SK-N-SH (cell line): ENCODE results near the gene FAM177B. TPM values are rescaled to one million over a fixed set of nuclear protein-coding genes. Genes with fewer than 3 reads are reported as not detected.

Source experiments
- CTCF ChIA-PET: fragments of 300-600, 350-600 bp; formaldehyde crosslinking; extraction: SDS; loops from one replicate; lab custom pipeline; 2021; lab: Yijun Ruan, JAX
- POLR2A ChIA-PET: fragments of 350-600 bp; sonication (Branson Sonifier 250); formaldehyde crosslinking; extraction: SDS; loops from one replicate; lab custom pipeline; 2020; ENCODE audit warnings: antibody characterized with exemption, inconsistent platforms; lab: Yijun Ruan, JAX
- DNase-seq: peaks from one replicate; pipeline ENCODE4 v3.0.0; 2012
- H2AFZ ChIP-seq: fragments of 200-600 bp; sonication (generic); 2 replicates; pipeline ENCODE4 v1.8.1; 2016; ENCODE audit warnings: antibody characterized with exemption, mild to moderate bottlenecking, low read depth
- H3F3A ChIP-seq: fragments of 200-600 bp; sonication (generic); replicated peaks from 2 replicates; pipeline ENCODE3; 2016; ENCODE audit warnings: antibody characterized with exemption, mild to moderate bottlenecking; ENCODE audit not compliant: insufficient read depth
- H3K27ac ChIP-seq, 2 experiments: fragments of 200-500 bp in 1 of 2; fragments of 200-600 bp in 1 of 2; sonication (Bioruptor generic) in 1 of 2; sonication (generic), shearing (Covaris generic) in 1 of 2; 2 replicates each; pipeline versions ENCODE4 v1.5.1 to v1.6.1; 2014 to 2016; ENCODE audit warnings: low read depth in 2 of 2, inconsistent platforms in 1 of 2, low read length in 1 of 2, mild to moderate bottlenecking in 1 of 2, mixed read lengths in 1 of 2
- H3K27me3 ChIP-seq: fragments of 200-600 bp; sonication (generic), shearing (Covaris generic); 2 replicates; pipeline ENCODE4 v1.6.1; 2016; ENCODE audit warnings: mixed run types; ENCODE audit not compliant: insufficient read depth
- H3K36me3 ChIP-seq, 2 experiments: fragments of 200-500 bp in 1 of 2; fragments of 200-600 bp in 1 of 2; sonication (Bioruptor generic) in 1 of 2; sonication (generic) in 1 of 2; replicated peaks in 1 of 2; 2 replicates each; pipeline versions ENCODE3 to v1.5.1; 2014 to 2016; ENCODE audit warnings: low read length in 1 of 2, mild to moderate bottlenecking in 1 of 2; ENCODE audit not compliant: insufficient read depth in 2 of 2, control insufficient read depth in 1 of 2
- H3K4me1 ChIP-seq, 2 experiments: fragments of 200-500 bp in 1 of 2; fragments of 200-600 bp in 1 of 2; sonication (Bioruptor generic) in 1 of 2; sonication (generic), shearing (Covaris generic) in 1 of 2; 2 replicates each; pipeline versions ENCODE4 v1.5.1 to v1.6.1; 2014 to 2016; ENCODE audit warnings: low read depth in 1 of 2, low read length in 1 of 2, mixed run types in 1 of 2; ENCODE audit not compliant: insufficient read depth in 2 of 2, control insufficient read depth in 1 of 2
- H3K4me2 ChIP-seq: fragments of 200-600 bp; sonication (generic), shearing (Covaris generic); 2 replicates; pipeline ENCODE4 v1.6.1; 2017; ENCODE audit warnings: mixed run types
- H3K4me3 ChIP-seq, 2 experiments: fragments of 200-500 bp in 1 of 2; fragments of 200-600 bp in 1 of 2; sonication (Bioruptor generic) in 1 of 2; sonication (generic), shearing (Covaris generic) in 1 of 2; 2 replicates each; pipeline versions ENCODE4 v1.5.1 to v1.8.1; 2014 to 2016; ENCODE audit warnings: low read depth in 2 of 2, inconsistent platforms in 1 of 2, low read length in 1 of 2, mild to moderate bottlenecking in 1 of 2, mixed read lengths in 1 of 2, moderate library complexity in 1 of 2
- H3K79me2 ChIP-seq: fragments of 200-600 bp; sonication (generic); 2 replicates; pipeline ENCODE4 v1.8.1; 2017; ENCODE audit warnings: mild to moderate bottlenecking; ENCODE audit not compliant: insufficient read depth
- H3K9ac ChIP-seq: fragments of 200-600 bp; sonication (generic); 2 replicates; pipeline ENCODE4 v1.6.1; 2017; ENCODE audit warnings: mixed run types
- H3K9me2 ChIP-seq: fragments of 200-600 bp; sonication (generic); 2 replicates; pipeline ENCODE4 v1.6.1; 2017; ENCODE audit warnings: mixed run types
- H3K9me3 ChIP-seq: fragments of 200-600 bp; sonication (generic); 2 replicates; pipeline ENCODE4 v1.6.1; 2017; ENCODE audit warnings: mixed run types, mild to moderate bottlenecking, moderate library complexity
- H4K20me1 ChIP-seq: fragments of 200-600 bp; sonication (generic); 2 replicates; pipeline ENCODE4 v1.6.1; 2017; ENCODE audit warnings: mild to moderate bottlenecking, mixed run types; ENCODE audit not compliant: insufficient read depth
- CHD2 ChIP-seq: fragments of 150-350 bp; IDR thresholded peaks from 2 replicates; pipeline ENCODE4 v1.6.1; 2018; ENCODE audit warnings: low read length; ENCODE audit not compliant: partially characterized antibody
- EP300 ChIP-seq, 2 experiments: IDR thresholded peaks; 2 replicates each; pipeline versions ENCODE4 v1.4.0 to v1.6.1; 2012; ENCODE audit warnings: borderline replicate concordance in 1 of 2, low read depth in 1 of 2, low read length in 1 of 2
- EZH2phosphoT487 ChIP-seq: fragments of 200-600 bp; sonication (generic); IDR thresholded peaks from 2 replicates; pipeline ENCODE4 v1.6.1; 2017; ENCODE audit warnings: low read depth, mixed run types, mild to moderate bottlenecking, antibody characterized with exemption, moderate library complexity, borderline replicate concordance
- FOSL2 ChIP-seq: IDR thresholded peaks from 2 replicates; pipeline ENCODE4 v1.4.0; 2012; ENCODE audit warnings: low read depth, mild to moderate bottlenecking, moderate library complexity, borderline replicate concordance
- FOXJ3 ChIP-seq: sonication (generic); formaldehyde crosslinking; IDR thresholded peaks from 2 replicates; pipeline ENCODE4 v1.5.1; 2020; ENCODE audit warnings: mild to moderate bottlenecking, missing genetic modification reagents
- FOXM1 ChIP-seq: IDR thresholded peaks from 2 replicates; pipeline ENCODE4 v1.4.0; 2012; ENCODE audit warnings: low read depth, mild to moderate bottlenecking
- GABPA ChIP-seq: IDR thresholded peaks from 2 replicates; pipeline ENCODE4 v1.4.0; 2012; ENCODE audit warnings: low read depth, mild to moderate bottlenecking
- GATA2 ChIP-seq: sonication (generic); formaldehyde crosslinking; IDR thresholded peaks from 2 replicates; pipeline ENCODE4 v1.5.0; 2020; ENCODE audit warnings: mild to moderate bottlenecking, missing genetic modification reagents
- JUND ChIP-seq: IDR thresholded peaks from 2 replicates; pipeline ENCODE4 v1.4.0; 2012
- MEF2A ChIP-seq: IDR thresholded peaks from 2 replicates; pipeline ENCODE4 v1.4.0; 2012; ENCODE audit warnings: low read depth, borderline replicate concordance
- MXI1 ChIP-seq: IDR thresholded peaks from 2 replicates; pipeline ENCODE4 v1.6.1; 2012; ENCODE audit warnings: mild to moderate bottlenecking, low read depth, low read length, improper control_type of control experiment
- NFIC ChIP-seq: IDR thresholded peaks from 2 replicates; pipeline ENCODE4 v1.4.0; 2012; ENCODE audit warnings: borderline replicate concordance
- NRF1 ChIP-seq: IDR thresholded peaks from 2 replicates; pipeline ENCODE4 v1.6.1; 2012; ENCODE audit warnings: low read depth, mild to moderate bottlenecking, low read length
- RAD21 ChIP-seq: IDR thresholded peaks from 2 replicates; pipeline ENCODE4 v1.6.1; 2012; ENCODE audit warnings: mild to moderate bottlenecking, low read length
- RCOR1 ChIP-seq: fragments of 150-350 bp; IDR thresholded peaks from 2 replicates; pipeline ENCODE4 v1.6.1; 2017; ENCODE audit warnings: antibody characterized with exemption, low read length
- RXRA ChIP-seq: IDR thresholded peaks from 2 replicates; pipeline ENCODE4 v1.4.0; 2012; ENCODE audit warnings: low read depth, mild to moderate bottlenecking, borderline replicate concordance
- SMC3 ChIP-seq: IDR thresholded peaks from 2 replicates; pipeline ENCODE4 v1.6.1; 2012; ENCODE audit warnings: low read depth, low read length, improper control_type of control experiment
- TAF1 ChIP-seq: IDR thresholded peaks from 2 replicates; pipeline ENCODE4 v1.6.1; 2012; ENCODE audit warnings: low read depth, mild to moderate bottlenecking, low read length, moderate library complexity, borderline replicate concordance
- TCF12 ChIP-seq: IDR thresholded peaks from 2 replicates; pipeline ENCODE4 v1.4.0; 2012
- TEAD4 ChIP-seq: IDR thresholded peaks from 2 replicates; pipeline ENCODE4 v1.4.0; 2012; ENCODE audit warnings: mild to moderate bottlenecking, borderline replicate concordance; ENCODE audit not compliant: insufficient read depth
- YY1 ChIP-seq: IDR thresholded peaks from 2 replicates; pipeline ENCODE4 v1.4.0; 2012; ENCODE audit warnings: low read depth, mild to moderate bottlenecking
- WGBS: methylation state at CpG from one replicate; pipeline ENCODE4 v1.1.6; 2017; ENCODE audit warnings: low lambda C conversion rate; 5-methylcytosine and 5-hydroxymethylcytosine counted together
- polyA plus RNA-seq, 3 experiments: library from polyadenylated mRNA; depleted of rRNA; stranded (reverse); fragments of >200 nt; gene quantifications; 2 replicates each; pipeline ENCODE4 v1.2.3, GENCODE V29; 2012
- TF ChIP-seq, protein P1 (sequence below): IDR thresholded peaks from 2 replicates; pipeline ENCODE4 v1.4.0; 2012; ENCODE audit warnings: low read depth, borderline replicate concordance
- TF ChIP-seq, protein P2 (sequence below): fragments of 200-600 bp; sonication (generic); IDR thresholded peaks from 2 replicates; pipeline ENCODE4 v1.6.1; 2017; ENCODE audit warnings: antibody characterized with exemption, mild to moderate bottlenecking, moderate library complexity
- TF ChIP-seq, protein P3 (sequence below): IDR thresholded peaks from 2 replicates; pipeline ENCODE4; 2012
- TF ChIP-seq, protein P4 (sequence below): IDR thresholded peaks from 2 replicates; pipeline ENCODE4 v1.4.0; 2012; ENCODE audit warnings: low read depth, borderline replicate concordance
- TF ChIP-seq, protein P5 (sequence below): fragments of 150-350 bp; IDR thresholded peaks from 2 replicates; pipeline ENCODE4 v1.6.1; 2017; ENCODE audit warnings: antibody characterized with exemption, low read length, low read depth, borderline replicate concordance
- TF ChIP-seq, protein P6 (sequence below): IDR thresholded peaks from 2 replicates; pipeline ENCODE4 v1.4.0; 2012; ENCODE audit warnings: low read depth

The FAM177B gene
- polyA plus RNA-seq, 1 of the 3 experiments (the other 2 are of a cell fraction) = not detected

DNA sequence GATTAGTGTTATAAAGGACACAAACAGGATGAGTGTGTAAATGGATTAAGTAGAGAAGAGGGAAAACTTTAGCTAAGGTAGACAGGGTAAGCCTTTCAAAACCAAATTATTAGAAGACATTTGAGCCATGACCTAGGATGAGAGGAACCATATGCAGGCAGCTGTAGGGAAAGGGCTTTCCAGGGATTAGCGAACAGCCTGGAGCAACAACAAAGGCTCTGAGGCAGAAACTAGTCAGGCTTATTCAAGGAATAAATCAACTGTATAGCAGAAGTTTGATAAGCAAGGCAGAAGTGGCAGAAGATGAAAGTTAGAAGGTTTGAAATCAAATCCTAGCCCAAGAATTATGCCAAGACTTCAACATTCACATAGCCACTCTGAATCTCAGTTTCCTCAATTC lies 46.0 kb upstream of the FAM177B start:
- H3K79me2 ChIP-seq = peaks cover 21% of the 10 kb centered on the region
- POLR2A ChIA-PET = no interaction called here
- WGBS = 96% methylated on average over 1 of the region's 1 CpG

DNA sequence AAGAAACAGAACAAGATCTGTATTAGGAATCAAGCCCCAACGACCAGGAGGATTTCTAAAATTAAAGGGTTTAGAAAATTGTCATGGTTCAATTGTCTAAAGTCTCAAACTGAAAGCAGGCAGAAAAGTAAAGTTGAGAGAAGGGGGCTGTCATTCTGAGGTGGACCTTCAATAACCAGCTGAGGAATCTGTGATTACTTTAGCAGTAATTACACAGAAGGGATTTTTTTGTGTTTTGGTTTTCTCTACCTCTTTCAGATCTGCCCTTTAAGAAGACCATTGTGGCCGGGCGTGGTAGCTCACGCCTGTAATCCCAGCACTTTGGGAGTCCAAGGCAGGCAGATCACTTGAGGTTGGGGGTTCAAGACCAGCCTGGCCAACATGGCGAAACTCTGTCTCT lies 42.1 kb upstream of the FAM177B start:
- 90% methylated on average over 5 of the region's 5 CpGs for WGBS
- no peak overlapping the region for H3K27ac ChIP-seq
- no peak for TF ChIP-seq TAF1
- TF ChIP-seq RAD21 = no peak
- no peak for TF ChIP-seq CHD2
- TF ChIP-seq NFIC = no peak
- no peak for TF ChIP-seq YY1
- TF ChIP-seq FOXM1 = no peak
- TF ChIP-seq, protein P1, sequence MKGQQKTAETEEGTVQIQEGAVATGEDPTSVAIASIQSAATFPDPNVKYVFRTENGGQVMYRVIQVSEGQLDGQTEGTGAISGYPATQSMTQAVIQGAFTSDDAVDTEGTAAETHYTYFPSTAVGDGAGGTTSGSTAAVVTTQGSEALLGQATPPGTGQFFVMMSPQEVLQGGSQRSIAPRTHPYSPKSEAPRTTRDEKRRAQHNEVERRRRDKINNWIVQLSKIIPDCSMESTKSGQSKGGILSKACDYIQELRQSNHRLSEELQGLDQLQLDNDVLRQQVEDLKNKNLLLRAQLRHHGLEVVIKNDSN = no peak
- no peak for TF ChIP-seq MEF2A
- TF ChIP-seq, protein P2, sequence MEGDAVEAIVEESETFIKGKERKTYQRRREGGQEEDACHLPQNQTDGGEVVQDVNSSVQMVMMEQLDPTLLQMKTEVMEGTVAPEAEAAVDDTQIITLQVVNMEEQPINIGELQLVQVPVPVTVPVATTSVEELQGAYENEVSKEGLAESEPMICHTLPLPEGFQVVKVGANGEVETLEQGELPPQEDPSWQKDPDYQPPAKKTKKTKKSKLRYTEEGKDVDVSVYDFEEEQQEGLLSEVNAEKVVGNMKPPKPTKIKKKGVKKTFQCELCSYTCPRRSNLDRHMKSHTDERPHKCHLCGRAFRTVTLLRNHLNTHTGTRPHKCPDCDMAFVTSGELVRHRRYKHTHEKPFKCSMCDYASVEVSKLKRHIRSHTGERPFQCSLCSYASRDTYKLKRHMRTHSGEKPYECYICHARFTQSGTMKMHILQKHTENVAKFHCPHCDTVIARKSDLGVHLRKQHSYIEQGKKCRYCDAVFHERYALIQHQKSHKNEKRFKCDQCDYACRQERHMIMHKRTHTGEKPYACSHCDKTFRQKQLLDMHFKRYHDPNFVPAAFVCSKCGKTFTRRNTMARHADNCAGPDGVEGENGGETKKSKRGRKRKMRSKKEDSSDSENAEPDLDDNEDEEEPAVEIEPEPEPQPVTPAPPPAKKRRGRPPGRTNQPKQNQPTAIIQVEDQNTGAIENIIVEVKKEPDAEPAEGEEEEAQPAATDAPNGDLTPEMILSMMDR = no peak
- no peak for TF ChIP-seq RXRA
- no peak for TF ChIP-seq TCF12
- TF ChIP-seq, protein P3, sequence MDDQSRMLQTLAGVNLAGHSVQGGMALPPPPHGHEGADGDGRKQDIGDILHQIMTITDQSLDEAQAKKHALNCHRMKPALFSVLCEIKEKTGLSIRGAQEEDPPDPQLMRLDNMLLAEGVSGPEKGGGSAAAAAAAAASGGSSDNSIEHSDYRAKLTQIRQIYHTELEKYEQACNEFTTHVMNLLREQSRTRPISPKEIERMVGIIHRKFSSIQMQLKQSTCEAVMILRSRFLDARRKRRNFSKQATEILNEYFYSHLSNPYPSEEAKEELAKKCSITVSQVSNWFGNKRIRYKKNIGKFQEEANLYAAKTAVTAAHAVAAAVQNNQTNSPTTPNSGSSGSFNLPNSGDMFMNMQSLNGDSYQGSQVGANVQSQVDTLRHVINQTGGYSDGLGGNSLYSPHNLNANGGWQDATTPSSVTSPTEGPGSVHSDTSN = no peak
- TF ChIP-seq, protein P4, sequence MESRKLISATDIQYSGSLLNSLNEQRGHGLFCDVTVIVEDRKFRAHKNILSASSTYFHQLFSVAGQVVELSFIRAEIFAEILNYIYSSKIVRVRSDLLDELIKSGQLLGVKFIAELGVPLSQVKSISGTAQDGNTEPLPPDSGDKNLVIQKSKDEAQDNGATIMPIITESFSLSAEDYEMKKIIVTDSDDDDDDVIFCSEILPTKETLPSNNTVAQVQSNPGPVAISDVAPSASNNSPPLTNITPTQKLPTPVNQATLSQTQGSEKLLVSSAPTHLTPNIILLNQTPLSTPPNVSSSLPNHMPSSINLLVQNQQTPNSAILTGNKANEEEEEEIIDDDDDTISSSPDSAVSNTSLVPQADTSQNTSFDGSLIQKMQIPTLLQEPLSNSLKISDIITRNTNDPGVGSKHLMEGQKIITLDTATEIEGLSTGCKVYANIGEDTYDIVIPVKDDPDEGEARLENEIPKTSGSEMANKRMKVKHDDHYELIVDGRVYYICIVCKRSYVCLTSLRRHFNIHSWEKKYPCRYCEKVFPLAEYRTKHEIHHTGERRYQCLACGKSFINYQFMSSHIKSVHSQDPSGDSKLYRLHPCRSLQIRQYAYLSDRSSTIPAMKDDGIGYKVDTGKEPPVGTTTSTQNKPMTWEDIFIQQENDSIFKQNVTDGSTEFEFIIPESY = no peak
- TF ChIP-seq SMC3 = no peak
- no peak for TF ChIP-seq JUND

More for the DNA sequence above, 46.0 kb upstream of the FAM177B start:
- no peak for DNase-seq
- Histone ChIP-seq H3K4me3 (no peak overlapping the region), H3F3A (peaks cover 8% of the 10 kb centered on the region), H3K36me3 (peaks cover 50 to 59% of the 10 kb centered on the region in 2 experiments), H3K27me3 (no peaks in the 10 kb centered on the region), H3K9ac (no peak overlapping the region), H4K20me1 (no peaks in the 10 kb centered on the region), H3K4me1 (no peaks in the 10 kb centered on the region; a peak in 2 of 4 replicates), H3K4me2 (no peak overlapping the region), H3K27ac (no peak overlapping the region), H3K9me3 (no peaks in the 10 kb centered on the region), H3K9me2 (no peaks in the 10 kb centered on the region), H2AFZ (no peak overlapping the region)
- no peak for TF ChIP-seq NFIC
- no peak for TF ChIP-seq GABPA
- no peak for TF ChIP-seq TAF1
- no peak for TF ChIP-seq YY1
- TF ChIP-seq FOXM1 = no peak
- TF ChIP-seq EZH2phosphoT487 = no peak
- TF ChIP-seq TCF12 = no peak
- no peak for TF ChIP-seq TEAD4
- no peak for TF ChIP-seq NRF1
- TF ChIP-seq, protein P5, sequence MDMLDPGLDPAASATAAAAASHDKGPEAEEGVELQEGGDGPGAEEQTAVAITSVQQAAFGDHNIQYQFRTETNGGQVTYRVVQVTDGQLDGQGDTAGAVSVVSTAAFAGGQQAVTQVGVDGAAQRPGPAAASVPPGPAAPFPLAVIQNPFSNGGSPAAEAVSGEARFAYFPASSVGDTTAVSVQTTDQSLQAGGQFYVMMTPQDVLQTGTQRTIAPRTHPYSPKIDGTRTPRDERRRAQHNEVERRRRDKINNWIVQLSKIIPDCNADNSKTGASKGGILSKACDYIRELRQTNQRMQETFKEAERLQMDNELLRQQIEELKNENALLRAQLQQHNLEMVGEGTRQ = no peak
- no peak for TF ChIP-seq RXRA
- TF ChIP-seq, protein P6, sequence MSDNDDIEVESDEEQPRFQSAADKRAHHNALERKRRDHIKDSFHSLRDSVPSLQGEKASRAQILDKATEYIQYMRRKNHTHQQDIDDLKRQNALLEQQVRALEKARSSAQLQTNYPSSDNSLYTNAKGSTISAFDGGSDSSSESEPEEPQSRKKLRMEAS = no peak
- no peak for TF ChIP-seq MXI1
- no peak for TF ChIP-seq FOXJ3
- no peak for TF ChIP-seq GATA2 (CRISPR knock-in tag)
- no peak for TF ChIP-seq SMC3
- TF ChIP-seq RCOR1 = no peak
- no peak for TF ChIP-seq EP300 (IDR thresholded peaks at IDR 0.05; ENCODE audit: borderline replicate concordance in 1 of 2, low read depth in 1 of 2, low read length in 1 of 2)
- no peak for TF ChIP-seq FOSL2
- CTCF ChIA-PET = no interaction called here

More for the DNA sequence above, 42.1 kb upstream of the FAM177B start:
- no peak overlapping the region for H3K4me2 ChIP-seq
- no peak overlapping the region for H3K9ac ChIP-seq
- peaks cover 36 to 58% of the 10 kb centered on the region in 2 experiments for H3K36me3 ChIP-seq
- no peak overlapping the region for H2AFZ ChIP-seq
- no peak overlapping the region for H3K4me3 ChIP-seq
- H3K9me3 ChIP-seq = no peaks in the 10 kb centered on the region
- peaks cover 0 to 7% of the 10 kb centered on the region in 2 experiments; a peak in 2 of 4 replicates for H3K4me1 ChIP-seq
- ChIA-PET POLR2A (no interaction called here), CTCF (interaction anchor here (1.2 kb wide), 1 partner anchor 9 kb away, joined by 3 read pairs; no protein-coding TSS in a partner anchor)
- H3K27me3 ChIP-seq = no peaks in the 10 kb centered on the region
- peaks cover 12% of the 10 kb centered on the region for H3F3A ChIP-seq
- no peaks in the 10 kb centered on the region for H4K20me1 ChIP-seq
- no peaks in the 10 kb centered on the region for H3K9me2 ChIP-seq
- peaks cover 42% of the 10 kb centered on the region for H3K79me2 ChIP-seq
- DNase-seq = no peak
